ENCODE results near the gene IL4R.

DNA sequence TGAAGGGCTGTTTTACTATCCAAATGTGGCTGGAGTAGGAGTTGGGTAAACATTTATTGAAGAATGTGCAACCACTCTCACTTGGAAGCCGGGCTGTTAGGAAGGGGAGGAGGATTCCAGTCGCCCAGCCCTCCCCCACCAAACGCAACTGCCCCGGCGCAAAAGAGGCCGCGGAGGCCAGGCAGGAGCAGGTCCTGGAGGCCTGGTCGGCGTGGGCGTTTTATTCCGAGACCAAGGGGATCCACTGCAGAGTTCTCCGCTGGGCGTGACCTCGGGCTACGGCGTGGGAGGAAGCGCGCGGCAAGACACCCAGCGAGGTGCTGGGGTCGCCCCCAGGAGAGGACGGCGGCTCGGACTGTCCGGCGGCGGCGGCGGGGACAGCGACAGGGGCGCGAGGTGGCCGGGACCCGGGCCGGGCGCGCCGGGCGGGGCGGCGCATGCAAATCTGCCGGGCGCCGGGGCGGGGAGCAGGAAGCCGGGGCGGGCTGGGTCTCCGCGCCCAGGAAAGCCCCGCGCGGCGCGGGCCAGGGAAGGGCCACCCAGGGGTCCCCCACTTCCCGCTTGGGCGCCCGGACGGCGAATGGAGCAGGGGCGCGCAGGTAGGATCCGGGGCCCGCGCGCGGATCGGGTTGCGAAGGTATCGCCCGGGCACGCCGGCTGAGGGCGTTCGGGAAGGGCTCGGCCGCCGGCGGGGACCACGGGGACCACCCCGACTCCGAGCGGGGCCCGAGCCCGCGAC, at the start of gene IL4R:
- TF ChIP-seq SUZ12 (IDR thresholded peaks at IDR 0.05; ENCODE audit: unreplicated experiment): no peak
- TF ChIP-seq, protein P1, sequence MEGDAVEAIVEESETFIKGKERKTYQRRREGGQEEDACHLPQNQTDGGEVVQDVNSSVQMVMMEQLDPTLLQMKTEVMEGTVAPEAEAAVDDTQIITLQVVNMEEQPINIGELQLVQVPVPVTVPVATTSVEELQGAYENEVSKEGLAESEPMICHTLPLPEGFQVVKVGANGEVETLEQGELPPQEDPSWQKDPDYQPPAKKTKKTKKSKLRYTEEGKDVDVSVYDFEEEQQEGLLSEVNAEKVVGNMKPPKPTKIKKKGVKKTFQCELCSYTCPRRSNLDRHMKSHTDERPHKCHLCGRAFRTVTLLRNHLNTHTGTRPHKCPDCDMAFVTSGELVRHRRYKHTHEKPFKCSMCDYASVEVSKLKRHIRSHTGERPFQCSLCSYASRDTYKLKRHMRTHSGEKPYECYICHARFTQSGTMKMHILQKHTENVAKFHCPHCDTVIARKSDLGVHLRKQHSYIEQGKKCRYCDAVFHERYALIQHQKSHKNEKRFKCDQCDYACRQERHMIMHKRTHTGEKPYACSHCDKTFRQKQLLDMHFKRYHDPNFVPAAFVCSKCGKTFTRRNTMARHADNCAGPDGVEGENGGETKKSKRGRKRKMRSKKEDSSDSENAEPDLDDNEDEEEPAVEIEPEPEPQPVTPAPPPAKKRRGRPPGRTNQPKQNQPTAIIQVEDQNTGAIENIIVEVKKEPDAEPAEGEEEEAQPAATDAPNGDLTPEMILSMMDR (IDR thresholded peaks at IDR 0.05 in 2 of 3, conservative IDR thresholded peaks at IDR 0.05 in 1 of 3; ENCODE audit: control insufficient read depth in 2 of 3, extremely low read depth in 1 of 3, insufficient read depth in 1 of 3, low read depth in 3 of 3, low read length in 3 of 3): no peak
